Stimulated activated CD4-positive, alpha-beta T cell treated with anti-CD3 and anti-CD28 coated beads, Interleukin-2, amount 100 ng/mL, for 24 hours (primary cell): ENCODE measurements around the gene C2CD4A.

Source experiments
- DNase-seq, 2 donors: peaks; one replicate each; pipeline ENCODE4 v3.0.0-alpha.2; 2020

Gene C2CD4A

GRCh38 chr15:62104401-62104800 is 37.6 kb downstream of the C2CD4A start:
- DNase-seq: no peak

- no peak for DNase-seq
Measured at GRCh38 chr15:62104846-62105245, 38.1 kb downstream of the C2CD4A start.

GRCh38 chr15:62105266-62105665 is 38.5 kb downstream of the C2CD4A start:
- no peak for DNase-seq

- no peak for DNase-seq
Measured at GRCh38 chr15:62106096-62106495, 39.3 kb downstream of the C2CD4A start.

GRCh38 chr15:62107571-62108121 is 40.9 kb downstream of the C2CD4A start:
- no peak for DNase-seq

- DNase-seq: no peak
Measured at GRCh38 chr15:62108411-62108810, 41.6 kb downstream of the C2CD4A start.

GRCh38 chr15:62109437-62109836 is 42.7 kb downstream of the C2CD4A start:
- no peak for DNase-seq

- no peak for DNase-seq
Measured at GRCh38 chr15:62109982-62110851, 43.4 kb downstream of the C2CD4A start.

- no peak for DNase-seq
Measured at GRCh38 chr15:62112081-62112480, 45.3 kb downstream of the C2CD4A start.

- no peak for DNase-seq
Measured at GRCh38 chr15:62112616-62113593, 46.1 kb downstream of the C2CD4A start.

- DNase-seq: no peak
Measured at GRCh38 chr15:62115847-62116246, 49.1 kb downstream of the C2CD4A start.

- DNase-seq: no peak
Measured at GRCh38 chr15:62118520-62119226, 51.9 kb downstream of the C2CD4A start.

- DNase-seq: peak in 1 of 2 donors; percentile 3
Measured at GRCh38 chr15:62119227-62119864, 52.6 kb downstream of the C2CD4A start.

- DNase-seq: no peak
Measured at GRCh38 chr15:62119874-62120273, 53.1 kb downstream of the C2CD4A start.
